Psoas muscle (tissue), 8 donors: Measurements from ENCODE around the gene PRPF40B. TPM values are rescaled to one million over a fixed set of nuclear protein-coding genes. Genes with fewer than 3 reads are reported as not detected.

Source experiments
- ATAC-seq, 4 donors: fragments of 200-7000 bp; cut with Tn5 transposase; one replicate each; pipeline ENCODE4 v1.9.1; 2020; ENCODE audit warnings: moderate library complexity in 3 of 4, mild to moderate bottlenecking in 2 of 4
- DNase-seq, 2 donors: peaks; one replicate each; pipeline ENCODE4 v3.0.0-alpha.2; 2020
- H3K27ac ChIP-seq: fragments of 200-600 bp; one replicate; pipeline ENCODE4 v1.8.0; 2022
- H3K27me3 ChIP-seq, 3 donors: fragments of 200-600 bp in 1 of 3; one replicate each; pipeline versions ENCODE4 v1.6.1 to v1.8.0; 2013 to 2022; ENCODE audit warnings: low read length in 2 of 3, mild to moderate bottlenecking in 2 of 3, moderate library complexity in 1 of 3; ENCODE audit not compliant: insufficient read depth in 3 of 3
- H3K36me3 ChIP-seq, 2 donors: fragments of 200-600 bp in 1 of 2; one replicate each; pipeline versions ENCODE4 v1.6.1 to v1.8.0; 2013 to 2022; ENCODE audit warnings: low read depth in 1 of 2, mild to moderate bottlenecking in 1 of 2, moderate library complexity in 1 of 2; ENCODE audit not compliant: insufficient read depth in 1 of 2
- H3K4me1 ChIP-seq: fragments of 200-600 bp; one replicate; pipeline ENCODE4 v1.8.0; 2022
- H3K4me3 ChIP-seq: fragments of 200-600 bp; one replicate; pipeline ENCODE4 v1.8.0; 2022; ENCODE audit warnings: mild to moderate bottlenecking
- H3K9me3 ChIP-seq: fragments of 200-600 bp; one replicate; pipeline ENCODE4 v1.8.0; 2022
- WGBS, 3 donors: extraction: QIAGEN DNeasy Blood & Tissue Kit; methylation state at CpG; one replicate each; pipeline versions ENCODE4 v1.1.6 to v1.1.7; 2013; 5-methylcytosine and 5-hydroxymethylcytosine counted together
- intact Hi-C, 2 donors: fragments of 100-400 bp; cut with DNase I; formaldehyde crosslinking; loops; one replicate each; pipeline versions ENCODE4 v1.11.0 to v1.14.2; 2022
- polyA plus RNA-seq, 3 donors: library from polyadenylated mRNA; stranded (reverse); fragments of 200-250 nt; gene quantifications; one replicate each; pipeline ENCODE4 v1.2.3, GENCODE V29; 2013
- total RNA-seq, 4 donors: library from RNA; stranded (reverse); fragmentation: NEBNext Ultra II Directional in 2 of 4; extraction: Animal tissue kit (Norgen Biotek cat#: 25700) in 2 of 4; gene quantifications; one replicate each; pipeline versions ENCODE4 v1.2.1 to v1.2.4, GENCODE V29; 2021 to 2023
- TF ChIP-seq, protein P1 (sequence below): fragments of 200-600 bp; IDR thresholded peaks from one replicate; pipeline ENCODE4 v1.8.0; 2022; ENCODE audit warnings: antibody characterized with exemption
- donor health status: healthy with polysubstance abuse.
- donor health status: DM: no; HTN: no; CAD: no; lungs with moderate emphysema.
- donor health status: Bipolar disorder and iron deficiency.
- donor health status: healthy.
- donor health status: DM: yes; HTN: yes; CAD: no.
- donor health status: DM: no; HTN: no; CAD: no.
- donor health status: DM: no; HTN: no; CAD: no.
- donor health status: DM: yes; HTN: yes; CAD: no.

PRPF40B gene
- total and polyA plus RNA-seq, 7 donors, result 10.1 to 26.1 (median 24.5) TPM

- DNase-seq (no peak), ATAC-seq (no peak)
- Histone ChIP-seq H3K4me3 (no peak overlapping the region), H3K4me1 (no peaks in the 10 kb centered on the region), H3K27ac (no peak overlapping the region), H3K9me3 (no peaks in the 10 kb centered on the region), H3K27me3 (no peaks in the 10 kb centered on the region), H3K36me3 (no peaks in the 10 kb centered on the region)
- intact Hi-C loops, result no loop called here
- WGBS, 3 donors, result 98 to 100% (median 98%) methylated on average over 4 to 7 of the region's 7 CpGs
- TF ChIP-seq, protein P1, sequence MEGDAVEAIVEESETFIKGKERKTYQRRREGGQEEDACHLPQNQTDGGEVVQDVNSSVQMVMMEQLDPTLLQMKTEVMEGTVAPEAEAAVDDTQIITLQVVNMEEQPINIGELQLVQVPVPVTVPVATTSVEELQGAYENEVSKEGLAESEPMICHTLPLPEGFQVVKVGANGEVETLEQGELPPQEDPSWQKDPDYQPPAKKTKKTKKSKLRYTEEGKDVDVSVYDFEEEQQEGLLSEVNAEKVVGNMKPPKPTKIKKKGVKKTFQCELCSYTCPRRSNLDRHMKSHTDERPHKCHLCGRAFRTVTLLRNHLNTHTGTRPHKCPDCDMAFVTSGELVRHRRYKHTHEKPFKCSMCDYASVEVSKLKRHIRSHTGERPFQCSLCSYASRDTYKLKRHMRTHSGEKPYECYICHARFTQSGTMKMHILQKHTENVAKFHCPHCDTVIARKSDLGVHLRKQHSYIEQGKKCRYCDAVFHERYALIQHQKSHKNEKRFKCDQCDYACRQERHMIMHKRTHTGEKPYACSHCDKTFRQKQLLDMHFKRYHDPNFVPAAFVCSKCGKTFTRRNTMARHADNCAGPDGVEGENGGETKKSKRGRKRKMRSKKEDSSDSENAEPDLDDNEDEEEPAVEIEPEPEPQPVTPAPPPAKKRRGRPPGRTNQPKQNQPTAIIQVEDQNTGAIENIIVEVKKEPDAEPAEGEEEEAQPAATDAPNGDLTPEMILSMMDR, result no peak
These were observed 7.6 kb upstream of the PRPF40B start for GRCh38 chr12:49615725-49616124.

DNA sequence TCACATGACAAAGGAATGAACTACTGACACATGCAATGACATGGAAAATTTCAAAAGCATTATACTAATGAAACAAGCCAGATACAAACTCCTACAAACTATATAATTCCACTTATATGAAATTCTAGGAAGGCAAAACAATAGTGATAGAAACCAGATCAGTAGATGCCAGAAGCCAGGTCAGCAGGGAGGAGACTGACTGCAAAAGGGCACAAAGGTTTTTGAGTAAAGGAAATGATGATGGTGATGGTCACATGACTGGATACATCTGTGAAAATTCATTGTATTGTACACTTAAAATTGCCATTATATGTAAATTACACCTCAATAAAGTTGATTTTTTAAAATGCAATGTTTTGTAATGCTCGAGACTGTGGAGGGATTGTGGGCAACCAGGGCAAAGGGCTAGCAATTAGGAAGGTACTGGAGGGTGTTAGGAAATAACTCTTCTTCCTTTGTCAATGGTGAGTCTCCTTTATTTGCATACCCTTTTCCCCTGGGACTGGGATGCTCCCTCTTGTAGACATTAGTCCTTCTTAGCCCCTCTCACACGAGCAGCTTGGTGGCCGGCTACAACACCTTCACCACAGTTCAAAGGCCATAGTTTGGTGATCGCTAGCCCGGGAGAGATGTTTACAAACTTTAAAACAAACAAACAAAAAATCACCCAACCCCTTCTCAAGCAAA, 6.7 kb upstream of the PRPF40B start:
- H3K27ac ChIP-seq, result no peak overlapping the region
- 54 to 63% (median 57%) methylated on average over 5 of the region's 5 CpGs for WGBS, 3 donors
- ATAC-seq (no peak), DNase-seq (no peak)
- no peaks in the 10 kb centered on the region for H3K27me3 ChIP-seq
- no peaks in the 10 kb centered on the region for H3K9me3 ChIP-seq
- no peaks in the 10 kb centered on the region for H3K36me3 ChIP-seq
- intact Hi-C loops, result no loop called here
- H3K4me1 ChIP-seq, result peaks cover 5% of the 10 kb centered on the region
- no peak overlapping the region for H3K4me3 ChIP-seq
- TF ChIP-seq, protein P1, result no peak

DNA sequence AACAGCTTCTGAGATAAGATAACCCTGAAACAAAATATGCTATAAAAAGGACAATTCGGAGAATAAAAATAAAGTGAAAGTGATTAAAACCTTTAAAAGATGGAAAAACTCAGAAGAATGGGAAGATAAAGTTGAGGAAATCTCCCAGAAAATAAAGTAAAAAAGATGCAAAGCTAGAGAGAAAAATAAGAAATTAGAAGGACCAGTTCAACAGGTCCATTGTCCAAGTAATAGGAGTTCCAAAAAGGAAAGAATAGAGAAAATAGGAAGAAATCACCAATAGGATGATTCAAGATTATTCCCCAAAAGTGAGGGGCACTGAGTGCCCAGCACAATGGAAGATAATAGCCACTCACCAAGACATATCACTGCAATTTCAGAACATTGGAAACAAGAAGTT, 4.8 kb upstream of the PRPF40B start:
- intact Hi-C loops, result no loop called here
- TF ChIP-seq, protein P1, result no peak
- WGBS, 3 donors, result 86 to 94% (median 93%) methylated on average over 1 of the region's 1 CpG
- peaks cover 8% of the 10 kb centered on the region for H3K4me1 ChIP-seq
- no peaks in the 10 kb centered on the region for H3K27me3 ChIP-seq
- H3K36me3 ChIP-seq, result no peaks in the 10 kb centered on the region
- H3K27ac ChIP-seq, result no peak overlapping the region
- H3K9me3 ChIP-seq, result no peaks in the 10 kb centered on the region
- DNase-seq (no peak), ATAC-seq (no peak)
- H3K4me3 ChIP-seq, result no peak overlapping the region

DNA sequence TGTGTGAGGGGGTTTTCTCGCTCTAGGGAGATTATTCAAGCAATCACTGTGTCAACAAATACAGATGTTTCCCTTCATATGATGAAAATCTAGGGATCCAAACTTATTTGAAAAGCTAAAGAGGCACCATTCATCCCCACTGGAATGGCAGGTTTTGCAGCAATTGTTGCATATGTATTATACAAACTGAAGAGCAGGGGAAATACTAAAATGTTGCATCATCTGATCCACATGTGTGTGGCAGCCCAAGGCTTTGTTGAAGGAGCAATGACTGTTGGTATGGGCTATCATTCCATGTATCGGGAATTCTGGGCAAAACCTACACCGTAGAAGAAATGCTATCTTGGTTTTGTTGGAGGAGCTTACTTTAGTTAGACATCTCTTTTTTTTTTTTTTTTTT, 4.1 kb upstream of the PRPF40B start:
- ATAC-seq (no peak), DNase-seq (no peak)
- intact Hi-C loops, result no loop called here
- Histone ChIP-seq H3K9me3 (no peaks in the 10 kb centered on the region), H3K36me3 (no peaks in the 10 kb centered on the region), H3K4me1 (peaks cover 8% of the 10 kb centered on the region), H3K4me3 (no peak overlapping the region), H3K27ac (no peak overlapping the region), H3K27me3 (no peaks in the 10 kb centered on the region)
- 94 to 98% (median 94%) methylated on average over 3 of the region's 3 CpGs for WGBS, 3 donors
- TF ChIP-seq, protein P1, result no peak
